Activated gamma-delta T cell (primary cell): Measurements from ENCODE around the gene AUTS2.

Experiments used
- DNase-seq: peaks from one replicate; lab custom pipeline; 2025; lab: John Stamatoyannopoulos, UW
- total RNA-seq, 2 donors: gene quantifications; one replicate each; lab custom pipeline; 2026; lab: John Stamatoyannopoulos, UW

AUTS2 gene
- total RNA-seq: 36.0 to 58.4 reads per million in 2 donors

DNA sequence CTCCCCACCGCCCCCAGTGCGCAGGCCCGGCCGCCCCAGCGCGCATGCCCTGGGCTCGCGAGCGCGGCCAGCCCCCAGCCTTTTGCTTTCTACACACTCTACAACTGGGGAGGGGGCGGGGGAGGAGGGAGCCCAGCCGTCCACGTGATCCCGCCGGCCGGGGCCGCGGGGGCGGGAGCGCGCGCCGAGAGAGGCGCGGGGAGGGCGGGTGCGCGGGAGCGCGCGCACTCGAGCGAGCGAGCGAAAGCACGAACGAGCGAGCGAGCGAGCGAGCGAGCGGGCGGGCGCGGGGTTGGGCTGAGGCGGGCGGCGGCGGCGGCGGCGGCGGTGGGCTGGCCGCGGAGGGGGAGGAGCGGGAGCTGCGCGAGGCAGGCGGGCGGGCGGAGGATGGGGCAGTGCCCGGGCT is at the start of gene AUTS2:
AUTS2 (plus strand) TSS at position 395 of the 406 bp plus-strand sequence. CDS start 1,179 bp downstream, outside the sequence.
- DNase-seq: peak; percentile 61

DNA sequence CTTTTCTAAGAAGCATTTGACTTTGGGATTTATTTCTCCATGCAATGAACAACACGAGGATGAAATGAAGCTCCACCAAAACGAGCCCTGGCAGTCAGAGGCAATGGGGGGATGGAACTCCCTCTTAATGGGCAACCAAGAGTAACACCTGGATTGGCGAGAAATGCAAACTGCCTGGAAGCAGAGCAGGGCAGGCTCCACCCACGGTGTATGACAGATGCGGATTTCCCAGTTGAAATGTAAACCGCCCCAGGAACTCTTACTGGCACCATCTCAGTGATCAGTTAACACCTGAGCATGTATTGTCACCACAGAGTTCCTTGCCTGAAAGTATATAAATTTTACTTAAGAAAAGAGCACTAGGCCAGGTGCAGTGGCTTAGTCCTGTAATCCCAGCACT is 47.3 kb upstream of the AUTS2 start:
- DNase-seq: no peak

- no peak for DNase-seq
Observed at GRCh38 chr7:69553190-69553589, 45.1 kb upstream of the AUTS2 start.

GRCh38 chr7:69561266-69561960 is 36.9 kb upstream of the AUTS2 start:
- DNase-seq: no peak

- no peak for DNase-seq
Observed at GRCh38 chr7:69564454-69565417, 33.5 kb upstream of the AUTS2 start.

- no peak for DNase-seq
Observed at GRCh38 chr7:69567800-69568199, 30.5 kb upstream of the AUTS2 start.

DNA sequence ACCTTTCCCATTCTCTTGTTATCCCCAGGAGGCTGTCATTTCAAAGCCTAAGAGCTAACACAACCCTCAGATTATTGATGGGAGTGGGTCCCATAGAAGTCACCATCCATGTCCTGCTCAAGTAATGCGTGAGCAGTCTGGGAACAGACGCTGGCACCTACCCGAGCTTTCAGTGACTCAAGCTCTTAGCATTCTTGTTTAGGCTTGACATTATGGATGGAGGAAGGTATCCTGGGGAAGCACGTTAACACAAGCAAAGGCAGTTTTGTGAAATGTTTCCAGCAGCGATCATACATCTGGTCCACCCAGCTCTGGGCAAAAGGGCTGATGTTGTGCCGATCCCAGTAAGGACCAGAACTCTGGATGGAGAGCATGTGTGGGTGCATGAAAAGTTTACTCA is 30.0 kb upstream of the AUTS2 start:
- DNase-seq: no peak

GRCh38 chr7:69575651-69576050 is 22.6 kb upstream of the AUTS2 start:
- DNase-seq: no peak

GRCh38 chr7:69577221-69577620 is 21.1 kb upstream of the AUTS2 start:
- no peak for DNase-seq

- DNase-seq: no peak
Observed at GRCh38 chr7:69585169-69585568, 13.1 kb upstream of the AUTS2 start.

DNA sequence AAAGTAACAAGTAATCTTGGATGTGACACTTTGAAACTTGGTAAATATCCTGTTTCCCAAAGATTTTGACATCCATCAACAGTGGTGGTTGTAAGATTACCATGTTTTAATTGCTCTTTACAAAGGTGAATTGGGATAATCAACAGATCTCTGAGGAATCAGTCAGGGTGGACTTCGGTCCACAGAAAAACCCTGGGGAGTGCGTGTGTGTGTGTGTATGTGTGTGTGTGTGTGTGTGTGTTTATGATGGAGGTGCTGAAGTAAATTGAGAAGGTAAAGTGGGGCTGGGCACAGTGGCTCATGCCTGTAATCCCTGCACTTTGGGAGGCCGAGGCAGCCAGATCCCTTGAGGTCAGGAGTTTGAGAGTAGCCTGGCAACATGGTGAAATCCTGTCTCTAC is 12.0 kb upstream of the AUTS2 start:
- no peak for DNase-seq

DNA sequence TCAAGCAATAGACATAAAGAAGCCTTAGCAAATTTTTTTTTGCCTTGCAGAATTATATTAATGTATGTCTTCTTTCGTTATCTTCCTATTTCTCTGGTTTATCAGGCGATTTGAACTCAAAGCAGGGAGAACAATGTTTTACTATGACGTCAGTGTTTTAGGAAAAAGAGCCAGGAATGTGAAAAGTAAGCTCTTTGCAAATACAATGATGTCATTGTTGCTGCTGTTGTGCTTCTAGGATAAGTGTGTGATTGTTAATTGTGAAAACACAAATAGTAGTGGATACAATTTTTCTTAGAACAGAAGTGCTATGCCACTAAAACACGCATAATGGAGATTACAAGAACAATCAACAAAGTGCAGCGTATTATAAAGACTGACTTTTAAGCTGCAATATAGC is 9.5 kb upstream of the AUTS2 start:
- no peak for DNase-seq

- DNase-seq: no peak
Observed at GRCh38 chr7:69591805-69592204, 6.5 kb upstream of the AUTS2 start.

GRCh38 chr7:69593511-69593910 is 4.8 kb upstream of the AUTS2 start:
- no peak for DNase-seq

GRCh38 chr7:69595415-69595814 is 2.9 kb upstream of the AUTS2 start:
- no peak for DNase-seq

- no peak for DNase-seq
Observed at GRCh38 chr7:69596056-69596455, 2.2 kb upstream of the AUTS2 start.

GRCh38 chr7:69596723-69597277 is 1.5 kb upstream of the AUTS2 start:
- DNase-seq: no peak

GRCh38 chr7:69597278-69598076 is 798 bp upstream of the AUTS2 start:
- peak; percentile 23 for DNase-seq

DNA sequence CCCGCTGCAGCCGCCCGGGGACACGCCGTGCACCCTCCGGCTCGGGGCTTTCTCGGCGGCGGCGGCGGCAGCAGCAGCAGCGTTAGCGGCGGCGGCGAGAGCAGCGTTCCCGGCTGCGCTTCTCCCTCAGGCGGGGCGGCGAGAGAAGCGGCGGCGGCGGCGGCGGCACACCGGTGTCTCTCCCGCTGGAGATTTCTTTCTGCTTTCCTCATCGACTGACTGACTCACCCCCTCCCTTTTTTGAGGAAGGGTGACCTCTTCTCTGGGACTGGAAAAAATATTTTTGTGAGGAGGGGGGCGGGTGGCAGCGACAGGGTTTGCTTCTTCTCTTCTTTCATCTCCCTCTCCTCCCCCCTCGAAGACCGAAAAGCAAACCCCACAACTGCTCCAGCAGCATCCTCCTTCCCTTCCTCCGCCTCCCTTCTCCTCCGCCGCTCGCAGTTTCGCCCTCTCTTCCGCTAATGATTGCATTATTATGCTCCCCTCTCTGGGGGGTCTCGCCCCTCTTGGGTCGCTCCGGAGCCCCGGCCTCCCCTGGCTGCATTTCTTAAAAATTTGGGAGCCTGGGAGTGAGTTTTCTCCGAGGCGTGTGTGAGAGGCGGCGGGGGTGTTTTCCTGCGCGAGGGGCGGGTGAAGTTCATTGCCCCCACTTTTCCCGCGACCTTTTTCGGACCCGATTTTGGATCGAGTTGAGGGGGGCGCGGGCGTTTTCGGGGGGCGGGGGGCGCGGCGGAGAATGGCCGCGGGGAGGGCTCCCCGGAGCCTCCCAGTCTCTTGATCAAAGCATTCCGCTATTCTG is 411 bp downstream of the AUTS2 start:
- no peak for DNase-seq

DNA sequence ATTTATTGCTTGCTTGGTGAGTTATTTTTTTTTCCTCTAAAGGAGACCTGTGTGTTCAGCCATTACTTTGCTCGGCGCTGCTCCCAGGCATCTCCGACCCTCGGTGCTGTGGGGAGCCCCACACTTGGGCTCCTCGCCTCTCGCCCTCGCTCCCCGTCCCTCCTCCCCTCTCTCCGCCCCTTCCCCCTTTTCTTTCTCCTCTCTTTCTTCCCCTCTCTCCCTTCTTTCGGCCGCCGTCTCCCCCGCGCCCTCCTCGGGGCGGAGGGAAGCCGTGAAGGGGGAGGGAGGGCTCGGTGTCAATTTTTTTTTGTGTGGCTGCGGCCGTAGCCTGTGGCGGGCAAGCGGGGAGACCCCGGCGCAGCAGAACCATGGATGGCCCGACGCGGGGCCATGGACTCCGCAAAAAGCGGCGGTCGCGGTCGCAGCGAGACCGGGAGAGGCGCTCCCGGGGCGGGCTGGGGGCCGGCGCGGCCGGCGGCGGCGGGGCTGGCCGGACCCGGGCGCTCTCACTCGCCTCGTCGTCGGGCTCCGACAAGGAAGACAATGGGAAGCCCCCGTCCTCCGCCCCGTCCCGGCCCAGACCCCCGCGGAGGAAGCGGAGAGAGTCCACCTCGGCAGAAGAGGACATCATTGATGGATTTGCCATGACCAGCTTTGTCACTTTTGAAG is 1.1 kb downstream of the AUTS2 start:
- DNase-seq: peak; percentile 10
